Lower leg skin (tissue), 4 donors: ENCODE data around the gene ZNF618. TPM values are rescaled to one million over a fixed set of nuclear protein-coding genes. Genes with fewer than 3 reads are reported as not detected.

ENCODE experiments used
- DNase-seq, 2 donors: peaks; one replicate each; pipeline ENCODE4 v3.0.0-alpha.2; 2019; ENCODE audit warnings: low spot score in 2 of 2
- H3K4me3 ChIP-seq: fragments of 200-600 bp; sonication (generic); 2 replicates; pipeline ENCODE4 v1.5.1; 2017; ENCODE audit warnings: mild to moderate bottlenecking, low read depth; ENCODE audit not compliant: poor library complexity, severe bottlenecking
- POLR2A ChIP-seq, 2 donors: fragments of 450-650 bp; IDR thresholded peaks; one replicate each; pipeline ENCODE4 v1.6.1; 2016 to 2017; ENCODE audit warnings: antibody characterized with exemption in 2 of 2, mild to moderate bottlenecking in 1 of 2, moderate library complexity in 1 of 2
- WGBS, 2 donors: methylation state at CpG; one replicate each; pipeline ENCODE4 v1.1.5; 2018; 5-methylcytosine and 5-hydroxymethylcytosine counted together
- intact Hi-C: fragments of 100-400 bp; cut with DNase I; formaldehyde crosslinking; loops from one replicate; pipeline ENCODE4 v1.15.0; 2023; ENCODE audit warnings: low total_unique reads
- total RNA-seq, 4 donors: library from RNA; depleted of rRNA; stranded (reverse); fragments of >200 nt; gene quantifications; one replicate each; pipeline ENCODE4 v1.1.0, GENCODE V29; 2016
- TF ChIP-seq, protein P1 (sequence below), 3 donors: fragments of 450-650 bp; IDR thresholded peaks; one replicate each; pipeline ENCODE4 v1.5.1; 2016; ENCODE audit warnings: antibody characterized with exemption in 3 of 3, mild to moderate bottlenecking in 3 of 3, moderate library complexity in 2 of 3

Gene ZNF618
- total RNA-seq, 4 donors from 2014 or later: 1.1 to 4.1 (median 2.5) TPM

DNA sequence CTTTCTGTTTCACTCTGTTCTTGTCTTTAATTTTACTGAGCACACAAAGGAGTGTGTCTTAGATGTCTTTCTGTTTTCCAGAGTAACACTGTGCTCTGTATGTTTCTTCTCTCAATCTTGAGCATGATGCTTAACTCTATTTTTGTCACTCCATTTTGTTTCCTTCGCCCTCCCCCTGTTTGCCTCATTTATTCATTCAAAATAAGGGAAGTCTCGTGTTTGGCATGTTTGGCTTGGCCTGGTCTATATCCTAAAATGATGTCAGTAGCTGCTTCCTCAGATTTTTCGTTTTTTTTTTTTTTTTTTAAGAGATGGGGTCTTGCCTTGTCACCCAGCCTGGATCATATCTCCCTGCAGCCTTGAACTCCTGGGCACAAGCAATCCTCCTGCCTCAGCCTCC, 22.0 kb downstream of the ZNF618 start:
- TF ChIP-seq, protein P1, sequence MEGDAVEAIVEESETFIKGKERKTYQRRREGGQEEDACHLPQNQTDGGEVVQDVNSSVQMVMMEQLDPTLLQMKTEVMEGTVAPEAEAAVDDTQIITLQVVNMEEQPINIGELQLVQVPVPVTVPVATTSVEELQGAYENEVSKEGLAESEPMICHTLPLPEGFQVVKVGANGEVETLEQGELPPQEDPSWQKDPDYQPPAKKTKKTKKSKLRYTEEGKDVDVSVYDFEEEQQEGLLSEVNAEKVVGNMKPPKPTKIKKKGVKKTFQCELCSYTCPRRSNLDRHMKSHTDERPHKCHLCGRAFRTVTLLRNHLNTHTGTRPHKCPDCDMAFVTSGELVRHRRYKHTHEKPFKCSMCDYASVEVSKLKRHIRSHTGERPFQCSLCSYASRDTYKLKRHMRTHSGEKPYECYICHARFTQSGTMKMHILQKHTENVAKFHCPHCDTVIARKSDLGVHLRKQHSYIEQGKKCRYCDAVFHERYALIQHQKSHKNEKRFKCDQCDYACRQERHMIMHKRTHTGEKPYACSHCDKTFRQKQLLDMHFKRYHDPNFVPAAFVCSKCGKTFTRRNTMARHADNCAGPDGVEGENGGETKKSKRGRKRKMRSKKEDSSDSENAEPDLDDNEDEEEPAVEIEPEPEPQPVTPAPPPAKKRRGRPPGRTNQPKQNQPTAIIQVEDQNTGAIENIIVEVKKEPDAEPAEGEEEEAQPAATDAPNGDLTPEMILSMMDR (IDR thresholded peaks at IDR 0.05): no peak
- no peak for TF ChIP-seq POLR2A (IDR thresholded peaks at IDR 0.05)
- H3K4me3 ChIP-seq: no peak overlapping the region
- intact Hi-C loops: no loop called here
- no peak for DNase-seq
- WGBS, 2 donors: 67 to 68% methylated on average over 3 of the region's 3 CpGs

DNA sequence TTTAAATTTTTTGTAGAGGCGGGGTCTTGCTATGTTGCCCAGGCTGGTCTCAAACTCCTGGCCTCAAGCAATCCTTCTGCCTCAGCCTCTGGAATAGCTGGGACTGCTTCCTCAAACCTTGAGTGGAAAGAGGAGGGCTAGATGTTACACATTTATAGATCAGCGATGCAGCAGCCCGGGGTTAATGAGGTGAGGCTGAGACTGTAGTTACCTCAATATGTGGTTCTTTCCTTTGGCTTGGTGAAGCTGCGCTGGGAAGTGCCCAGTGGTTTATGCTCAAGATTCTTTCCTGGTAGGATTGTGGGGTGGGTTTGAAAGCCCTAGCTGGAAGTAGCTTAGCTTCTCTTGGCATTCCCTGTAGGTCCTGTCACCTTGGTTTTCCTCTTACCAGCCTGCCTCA, 22.5 kb downstream of the ZNF618 start:
- no peak for DNase-seq
- intact Hi-C loops: no loop called here
- TF ChIP-seq, protein P1 (IDR thresholded peaks at IDR 0.05): no peak
- no peak for TF ChIP-seq POLR2A (IDR thresholded peaks at IDR 0.05)
- WGBS, 2 donors: 97 to 100% methylated on average over 4 of the region's 4 CpGs
- no peak overlapping the region for H3K4me3 ChIP-seq

DNA sequence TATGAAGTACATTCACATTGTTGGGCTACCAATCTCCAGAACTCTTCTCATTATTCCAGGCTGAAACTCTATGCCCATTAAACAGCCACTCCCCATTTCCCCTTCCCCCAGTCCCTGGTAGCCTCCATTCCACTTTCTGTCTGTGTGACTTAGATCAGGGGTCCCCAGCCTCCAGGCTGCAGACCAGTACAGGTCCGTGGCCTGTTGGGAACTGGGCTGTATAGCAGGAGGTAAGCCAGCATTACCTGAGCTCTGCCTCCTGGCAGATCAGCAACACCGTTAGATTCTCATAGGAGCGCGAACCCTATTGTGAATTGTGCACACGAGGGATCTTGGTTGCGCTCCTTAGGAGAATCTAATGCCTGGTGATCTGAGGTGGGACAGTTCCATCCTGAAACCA, 23.1 kb downstream of the ZNF618 start:
- no peak for DNase-seq
- WGBS, 2 donors: 99% methylated on average over 6 of the region's 6 CpGs
- intact Hi-C loops: no loop called here
- TF ChIP-seq, protein P1 (IDR thresholded peaks at IDR 0.05): no peak
- TF ChIP-seq POLR2A (IDR thresholded peaks at IDR 0.05): no peak
- no peak overlapping the region for H3K4me3 ChIP-seq

DNA sequence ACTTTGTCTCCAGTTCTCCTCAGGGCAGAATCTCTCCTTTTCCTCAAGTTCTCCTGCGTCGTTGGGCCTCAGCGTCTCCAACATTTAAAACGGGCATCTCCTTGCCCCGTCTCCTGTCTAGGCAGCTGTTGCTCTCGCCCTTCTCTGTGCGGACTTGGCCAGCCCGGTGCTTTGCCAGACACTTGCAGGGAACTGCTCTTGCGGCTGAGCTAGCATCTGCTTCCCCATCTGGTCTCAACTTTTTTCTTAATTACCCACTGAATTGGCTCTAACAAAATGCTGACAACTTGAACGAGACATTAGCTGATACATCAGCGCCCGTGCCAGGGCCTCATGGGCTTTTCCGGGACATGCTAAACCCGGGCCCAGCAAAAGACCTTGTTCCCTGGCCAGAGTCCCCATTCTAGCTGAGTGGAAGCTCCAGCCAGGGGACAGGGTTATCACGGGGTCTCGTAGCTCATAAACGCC, 25.1 kb downstream of the ZNF618 start:
- no peak for TF ChIP-seq POLR2A (IDR thresholded peaks at IDR 0.05)
- TF ChIP-seq, protein P1 (IDR thresholded peaks at IDR 0.05): no peak
- H3K4me3 ChIP-seq: no peak overlapping the region
- 59 to 77% methylated on average over 17 of the region's 17 CpGs for WGBS, 2 donors
- DNase-seq: no peak
- intact Hi-C loops: no loop called here

DNA sequence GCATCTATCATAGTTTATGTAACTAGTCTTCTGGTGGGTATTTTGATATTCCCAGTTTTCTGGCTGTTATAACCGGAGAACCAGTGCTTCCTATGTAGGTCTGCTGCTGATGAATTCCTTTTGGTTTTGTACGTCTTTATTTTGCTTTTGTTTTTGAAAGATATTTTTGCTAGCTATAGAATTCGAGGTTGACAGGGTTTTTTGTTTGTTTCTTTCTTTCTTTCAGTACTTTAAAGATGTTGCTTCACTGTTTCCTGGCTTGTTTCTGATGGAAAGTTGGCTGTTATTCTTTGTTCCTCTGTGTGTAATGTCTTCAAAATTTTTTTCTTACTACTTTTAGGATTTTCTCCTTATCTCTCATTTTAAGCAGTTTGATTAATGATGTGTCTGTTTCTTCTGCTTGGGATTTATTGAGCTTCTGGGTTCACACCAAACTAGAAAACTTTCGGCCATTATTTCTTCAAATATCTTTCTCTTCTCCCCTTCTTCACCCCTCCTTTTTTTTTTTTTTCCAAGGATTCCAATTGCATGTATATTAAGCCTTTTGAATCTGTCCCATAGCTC, 27.5 kb downstream of the ZNF618 start:
- intact Hi-C loops: no loop called here
- WGBS, 2 donors: 91 to 94% methylated on average over 4 of the region's 4 CpGs
- TF ChIP-seq POLR2A (IDR thresholded peaks at IDR 0.05): no peak
- TF ChIP-seq, protein P1 (IDR thresholded peaks at IDR 0.05): no peak
- no peak for DNase-seq
- no peak overlapping the region for H3K4me3 ChIP-seq
